Thoracic aorta (tissue), 2 donors: ENCODE data around the gene GABRG3. TPM values are rescaled to one million over a fixed set of nuclear protein-coding genes. Genes with fewer than 3 reads are reported as not detected.

Experiments
- ATAC-seq: fragments of 150-250 bp; one replicate; pipeline ENCODE4 v1.8.0; 2017; ENCODE audit warnings: low read depth; ENCODE audit not compliant: insufficient number of reproducible peaks, low FRiP score
- DNase-seq: peaks from one replicate; pipeline ENCODE4 v3.0.0-alpha.2; 2020; ENCODE audit warnings: low spot score
- H3K27ac ChIP-seq, 2 donors: fragments of 200-600 bp; sonication (generic); 1 replicate in 1 of 2; 2 replicates in 1 of 2; pipeline ENCODE4 v1.5.1; 2016; ENCODE audit warnings: mild to moderate bottlenecking in 2 of 2, moderate library complexity in 2 of 2
- H3K27me3 ChIP-seq: fragments of 200-600 bp; sonication (generic); replicated peaks from 2 replicates; pipeline ENCODE4 v1.6.0; 2016; ENCODE audit warnings: mild to moderate bottlenecking; ENCODE audit not compliant: insufficient read depth
- H3K36me3 ChIP-seq: fragments of 200-600 bp; sonication (generic); one replicate; pipeline ENCODE4 v1.5.1; 2016
- H3K4me1 ChIP-seq, 2 donors: fragments of 200-600 bp; sonication (generic); 1 replicate in 1 of 2; 2 replicates in 1 of 2; pipeline versions ENCODE4 v1.5.1 to v1.6.0; 2016; ENCODE audit warnings: low read depth in 2 of 2, mild to moderate bottlenecking in 1 of 2; ENCODE audit not compliant: control insufficient read depth in 1 of 2
- H3K4me3 ChIP-seq: fragments of 200-600 bp; sonication (generic); 2 replicates; pipeline ENCODE4 v1.5.1; 2016; ENCODE audit warnings: mild to moderate bottlenecking
- H3K9me3 ChIP-seq: fragments of 200-600 bp; sonication (generic); 2 replicates; pipeline ENCODE4 v1.5.1; 2016
- CTCF ChIP-seq: fragments of 200-600 bp; sonication (generic); IDR thresholded peaks from one replicate; pipeline ENCODE4 v1.5.1; 2019; ENCODE audit warnings: antibody characterized with exemption
- total RNA-seq, 2 donors: library from RNA; depleted of rRNA; stranded (reverse); fragments of >200 nt; gene quantifications; one replicate each; pipeline versions ENCODE4 v1.1.0 to v1.2.3, GENCODE V29; 2016

The GABRG3 gene
- total RNA-seq, 2 donors from 2014 or later, result not detected

- TF ChIP-seq CTCF, result no peak
- H3K36me3 ChIP-seq, result no peaks in the 10 kb centered on the region
- no peaks in the 10 kb centered on the region for H3K9me3 ChIP-seq
- no peak overlapping the region for H3K27ac ChIP-seq
- no peaks in the 10 kb centered on the region for H3K4me1 ChIP-seq
- no peak overlapping the region for H3K4me3 ChIP-seq
- no peak for DNase-seq
- no peak for ATAC-seq
- H3K27me3 ChIP-seq, result no peaks in the 10 kb centered on the region
These were observed 570.6 kb downstream of the GABRG3 start for GRCh38 chr15:27541581-27541980.

- no peaks in the 10 kb centered on the region for H3K9me3 ChIP-seq
- H3K27me3 ChIP-seq, result no peaks in the 10 kb centered on the region
- no peak for ATAC-seq
- no peak for TF ChIP-seq CTCF
- H3K27ac ChIP-seq, result no peak overlapping the region
- no peak for DNase-seq
- no peaks in the 10 kb centered on the region for H3K4me1 ChIP-seq
- no peaks in the 10 kb centered on the region for H3K36me3 ChIP-seq
- H3K4me3 ChIP-seq, result no peak overlapping the region
These were observed 574.7 kb downstream of the GABRG3 start for GRCh38 chr15:27545494-27546255.

- DNase-seq (no peak), ATAC-seq (no peak)
- H3K9me3 ChIP-seq, result no peaks in the 10 kb centered on the region
- H3K36me3 ChIP-seq, result no peaks in the 10 kb centered on the region
- no peaks in the 10 kb centered on the region for H3K27me3 ChIP-seq
- no peak overlapping the region for H3K4me3 ChIP-seq
- no peaks in the 10 kb centered on the region for H3K4me1 ChIP-seq
- TF ChIP-seq CTCF, result no peak
- no peak overlapping the region for H3K27ac ChIP-seq
These were observed 578.8 kb downstream of the GABRG3 start for GRCh38 chr15:27549746-27550145.

- Histone ChIP-seq H3K4me1 (no peaks in the 10 kb centered on the region), H3K4me3 (no peak overlapping the region), H3K9me3 (no peaks in the 10 kb centered on the region), H3K27ac (no peak overlapping the region), H3K27me3 (no peaks in the 10 kb centered on the region), H3K36me3 (no peaks in the 10 kb centered on the region)
- no peak for TF ChIP-seq CTCF
- no peak for ATAC-seq
- DNase-seq, result no peak
These were observed 579.7 kb downstream of the GABRG3 start for GRCh38 chr15:27550635-27551034.

GRCh38 chr15:27561816-27562215 is 590.8 kb downstream of the GABRG3 start:
- no peaks in the 10 kb centered on the region for H3K9me3 ChIP-seq
- no peaks in the 10 kb centered on the region for H3K27me3 ChIP-seq
- no peak overlapping the region for H3K4me3 ChIP-seq
- ATAC-seq (no peak), DNase-seq (no peak)
- H3K4me1 ChIP-seq, result no peaks in the 10 kb centered on the region
- no peak for TF ChIP-seq CTCF
- H3K36me3 ChIP-seq, result no peaks in the 10 kb centered on the region
- no peak overlapping the region for H3K27ac ChIP-seq
